ENCODE measurements around the gene FGF6. TPM values are rescaled to one million over a fixed set of nuclear protein-coding genes. Genes with fewer than 3 reads are reported as not detected.

FGF6 gene
- total RNA-seq, 6 donors from 2014 or later = not detected

- no peaks in the 10 kb centered on the region for H3K4me1 ChIP-seq
- H3K9me3 ChIP-seq = no peaks in the 10 kb centered on the region
- H3K27me3 ChIP-seq = no peaks in the 10 kb centered on the region
- DNase-seq = no peak
- no peak overlapping the region for H3K4me3 ChIP-seq
- TF ChIP-seq CTCF (IDR thresholded peaks at IDR 0.05) (no peak), EP300 (IDR thresholded peaks at IDR 0.05) (no peak), POLR2AphosphoS5 (IDR thresholded peaks at IDR 0.05) (no peak), POLR2A (IDR thresholded peaks at IDR 0.05) (no peak)
- no peak overlapping the region for H3K27ac ChIP-seq
- WGBS, 2 donors = 83 to 95% methylated on average over 4 of the region's 4 CpGs
- ATAC-seq (ENCODE audit: low FRiP score in 2 of 2) = no peak
- H3K36me3 ChIP-seq = no peaks in the 10 kb centered on the region
Observed at GRCh38 chr12:4454315-4454860, 8.8 kb upstream of the FGF6 start.

GRCh38 chr12:4451694-4452093 is 6.1 kb upstream of the FGF6 start:
- TF ChIP-seq POLR2AphosphoS5 (IDR thresholded peaks at IDR 0.05) = no peak
- TF ChIP-seq CTCF (IDR thresholded peaks at IDR 0.05) = no peak
- no peak for TF ChIP-seq EP300 (IDR thresholded peaks at IDR 0.05)
- TF ChIP-seq POLR2A (IDR thresholded peaks at IDR 0.05) = no peak
- Histone ChIP-seq H3K27me3 (no peaks in the 10 kb centered on the region), H3K9me3 (no peaks in the 10 kb centered on the region), H3K36me3 (no peaks in the 10 kb centered on the region), H3K27ac (no peak overlapping the region), H3K4me1 (no peaks in the 10 kb centered on the region), H3K4me3 (no peak overlapping the region)
- 61 to 65% methylated on average over 7 of the region's 7 CpGs for WGBS, 2 donors
- ATAC-seq (ENCODE audit: low FRiP score in 2 of 2) = no peak
- DNase-seq = no peak

GRCh38 chr12:4450551-4451112 is 5.0 kb upstream of the FGF6 start:
- Histone ChIP-seq H3K27ac (no peak overlapping the region), H3K4me1 (no peaks in the 10 kb centered on the region), H3K36me3 (no peaks in the 10 kb centered on the region), H3K9me3 (no peaks in the 10 kb centered on the region), H3K27me3 (no peaks in the 10 kb centered on the region), H3K4me3 (no peak overlapping the region)
- WGBS, 2 donors = 56 to 58% methylated on average over 9 of the region's 9 CpGs
- no peak for TF ChIP-seq POLR2A (IDR thresholded peaks at IDR 0.05)
- TF ChIP-seq CTCF (IDR thresholded peaks at IDR 0.05) = no peak
- no peak for TF ChIP-seq EP300 (IDR thresholded peaks at IDR 0.05)
- TF ChIP-seq POLR2AphosphoS5 (IDR thresholded peaks at IDR 0.05) = no peak
- ATAC-seq (ENCODE audit: low FRiP score in 2 of 2) (no peak), DNase-seq (no peak)

GRCh38 chr12:4449851-4450221 is 4.2 kb upstream of the FGF6 start:
- Histone ChIP-seq H3K4me3 (no peak overlapping the region), H3K4me1 (no peaks in the 10 kb centered on the region), H3K27me3 (no peaks in the 10 kb centered on the region), H3K9me3 (no peaks in the 10 kb centered on the region), H3K36me3 (no peaks in the 10 kb centered on the region), H3K27ac (no peak overlapping the region)
- 53 to 58% methylated on average over 4 of the region's 4 CpGs for whole genome bisulfite sequencing, 2 donors
- DNase-seq (no peak), ATAC-seq (ENCODE audit: low FRiP score in 2 of 2) (no peak)
- TF ChIP-seq CTCF (IDR thresholded peaks at IDR 0.05) (no peak), POLR2AphosphoS5 (IDR thresholded peaks at IDR 0.05) (no peak), EP300 (IDR thresholded peaks at IDR 0.05) (no peak), POLR2A (IDR thresholded peaks at IDR 0.05) (no peak)
